Stimulated activated CD8-positive, alpha-beta memory T cell treated with anti-CD3 and anti-CD28 coated beads, Interleukin-4, amount 100 ng/mL, for 24 hours (primary cell): ENCODE results near the gene C19orf33.

Source experiments
- DNase-seq: peaks from one replicate; pipeline ENCODE4 v3.0.0-alpha.2; 2020; ENCODE audit warnings: low read depth

The C19orf33 gene

GRCh38 chr19:38280030-38280921 is 23.8 kb upstream of the C19orf33 start:
- no peak for DNase-seq

- DNase-seq: no peak
Observed at GRCh38 chr19:38281811-38282566, 22.1 kb upstream of the C19orf33 start.

DNA sequence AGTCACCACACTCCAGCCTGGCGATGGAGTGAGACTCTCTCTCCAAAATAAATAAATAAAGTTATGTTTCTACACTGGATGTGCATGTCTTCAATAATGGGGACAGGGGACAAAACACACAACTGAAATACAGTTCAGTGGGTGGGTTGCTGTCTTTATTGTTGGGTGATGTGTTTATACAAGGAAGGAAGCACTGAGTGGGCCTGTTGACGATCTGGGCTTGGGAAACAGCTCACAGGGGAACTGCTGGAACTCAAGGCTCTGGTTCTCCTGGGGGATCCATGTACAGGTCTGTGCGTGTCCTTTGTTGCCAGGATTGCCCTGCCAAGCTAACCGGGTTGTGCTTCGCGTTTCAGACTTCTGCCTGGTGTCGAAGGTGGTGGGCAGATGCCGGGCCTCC is 20.8 kb upstream of the C19orf33 start:
- no peak for DNase-seq

DNA sequence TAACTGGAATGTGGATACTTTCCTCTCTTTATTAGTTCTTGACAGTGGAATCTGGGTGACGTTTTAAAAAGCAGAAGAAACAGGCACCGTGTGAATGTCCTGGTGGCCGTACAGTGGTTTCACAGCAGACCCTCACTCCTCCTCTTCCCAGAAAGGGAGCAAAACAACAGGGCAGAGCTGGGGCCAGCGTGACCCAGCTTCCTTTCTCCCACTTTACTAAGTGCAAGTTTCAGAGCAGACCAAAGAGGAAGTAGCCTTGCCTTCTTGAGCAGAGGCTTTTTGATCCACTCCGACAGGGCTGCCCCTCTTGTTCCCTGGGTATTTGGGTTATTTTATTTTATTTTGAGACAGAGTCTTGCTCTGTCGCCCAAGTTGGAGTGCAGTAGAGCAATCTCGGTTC is 19.6 kb upstream of the C19orf33 start:
- DNase-seq: no peak

DNA sequence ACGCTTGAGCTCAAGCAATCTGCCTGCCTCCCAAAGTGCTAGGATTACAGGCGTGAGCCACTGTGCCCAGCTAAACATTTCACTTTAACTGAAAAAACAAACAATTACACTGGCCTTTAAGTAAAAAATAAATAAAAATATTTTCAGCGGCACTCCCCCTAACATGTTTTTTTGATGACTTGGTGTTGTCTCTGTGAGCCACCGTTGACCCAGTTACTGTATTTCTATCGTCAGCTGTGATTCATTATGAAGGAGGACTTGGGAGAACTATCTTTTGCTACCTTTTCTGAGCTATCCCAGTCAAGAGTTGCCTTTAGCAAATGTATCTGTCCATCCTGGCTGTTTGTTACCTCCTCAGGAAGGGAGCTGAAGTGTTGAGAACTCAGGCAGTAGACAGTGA is 18.5 kb upstream of the C19orf33 start:
- no peak for DNase-seq

DNA sequence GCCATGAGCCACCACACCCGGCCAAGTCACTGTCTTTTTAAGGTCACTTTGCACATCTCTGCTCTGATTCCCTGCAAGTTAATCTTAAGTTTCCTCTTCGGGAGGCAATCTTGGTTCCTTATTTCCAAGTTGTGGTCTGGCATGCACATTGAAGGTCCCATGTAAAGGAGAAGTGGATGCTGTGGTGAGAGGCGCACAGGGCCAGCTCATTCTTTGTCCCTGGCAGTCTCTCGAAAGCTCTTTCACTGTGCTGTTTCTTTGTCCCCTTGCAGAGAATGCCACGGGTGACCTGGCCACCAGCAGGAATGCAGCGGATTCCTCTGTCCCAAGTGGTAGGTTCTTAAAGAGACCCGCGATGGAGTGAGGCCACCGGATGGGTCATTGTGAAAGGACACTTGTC is 16.4 kb upstream of the C19orf33 start:
- no peak for DNase-seq

DNA sequence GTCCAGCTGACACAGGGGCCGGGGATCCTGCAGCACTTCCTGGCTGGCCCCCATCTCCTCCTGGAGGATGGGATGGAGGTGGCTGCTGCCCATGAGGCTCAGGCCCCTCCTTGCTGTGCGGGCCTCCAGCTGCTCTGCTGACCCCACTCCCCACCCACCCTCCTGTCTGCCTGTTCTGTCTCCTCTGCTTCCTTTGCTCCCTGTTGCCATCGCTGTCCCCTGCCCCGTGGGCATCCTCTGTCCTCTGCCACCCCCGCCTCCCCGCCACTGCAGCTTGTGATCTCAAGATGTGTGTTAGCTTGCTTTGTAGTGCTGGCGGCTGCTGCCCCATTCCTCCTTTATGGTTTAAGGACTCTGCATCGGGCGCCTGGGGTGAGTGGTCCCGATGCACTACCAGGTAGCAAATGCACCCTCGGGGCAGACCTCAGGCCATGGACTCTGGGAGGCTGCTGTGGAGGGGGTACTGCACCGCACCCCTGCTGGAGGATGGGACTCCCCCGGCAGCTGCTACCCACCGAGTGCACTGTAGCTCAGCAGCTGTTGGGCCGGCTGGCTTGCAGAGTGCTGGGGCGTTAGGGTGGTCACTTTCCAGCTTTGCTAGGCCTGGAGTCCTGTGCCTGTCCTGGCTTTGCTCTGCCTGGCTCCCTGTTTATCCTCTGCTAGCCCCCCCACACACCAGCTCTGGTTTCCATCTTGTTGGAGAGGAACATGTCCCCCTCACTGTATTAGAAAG is 15.8 kb upstream of the C19orf33 start:
- no peak for DNase-seq

- no peak for DNase-seq
Observed at GRCh38 chr19:38289955-38290354, 14.1 kb upstream of the C19orf33 start.

GRCh38 chr19:38290631-38291147 is 13.4 kb upstream of the C19orf33 start:
- DNase-seq: no peak

- no peak for DNase-seq
Observed at GRCh38 chr19:38291855-38292254, 12.2 kb upstream of the C19orf33 start.

- no peak for DNase-seq
Observed at GRCh38 chr19:38293281-38293680, 10.8 kb upstream of the C19orf33 start.

- no peak for DNase-seq
Observed at GRCh38 chr19:38294090-38294489, 10.0 kb upstream of the C19orf33 start.

- no peak for DNase-seq
Observed at GRCh38 chr19:38298821-38299680, 5.0 kb upstream of the C19orf33 start.

DNA sequence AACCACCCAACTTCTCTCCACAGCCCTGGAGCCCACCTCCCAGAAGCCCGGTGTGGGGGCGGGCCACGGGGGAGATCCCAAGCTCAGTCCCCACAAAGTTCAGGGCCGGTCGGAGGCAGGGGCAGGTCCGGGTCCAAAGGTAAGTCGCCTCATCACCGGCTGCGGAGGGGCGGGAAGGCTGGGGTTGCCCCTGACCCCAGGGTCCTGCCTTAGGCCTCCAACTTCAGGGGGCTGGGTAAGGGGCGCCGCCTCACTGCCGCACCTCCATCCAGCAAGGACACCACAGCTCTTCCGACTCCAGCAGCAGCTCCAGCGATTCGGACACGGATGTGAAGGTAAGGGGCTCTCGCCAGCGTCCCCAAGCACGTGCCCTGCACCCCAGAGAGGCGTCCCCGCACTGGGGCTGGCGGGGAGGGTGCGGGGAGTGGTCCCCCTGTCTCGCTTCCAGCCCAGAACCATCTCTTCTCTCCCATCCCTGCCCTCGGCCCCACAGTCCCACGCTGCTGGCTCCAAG is 358 bp downstream of the C19orf33 start:
- no peak for DNase-seq

DNA sequence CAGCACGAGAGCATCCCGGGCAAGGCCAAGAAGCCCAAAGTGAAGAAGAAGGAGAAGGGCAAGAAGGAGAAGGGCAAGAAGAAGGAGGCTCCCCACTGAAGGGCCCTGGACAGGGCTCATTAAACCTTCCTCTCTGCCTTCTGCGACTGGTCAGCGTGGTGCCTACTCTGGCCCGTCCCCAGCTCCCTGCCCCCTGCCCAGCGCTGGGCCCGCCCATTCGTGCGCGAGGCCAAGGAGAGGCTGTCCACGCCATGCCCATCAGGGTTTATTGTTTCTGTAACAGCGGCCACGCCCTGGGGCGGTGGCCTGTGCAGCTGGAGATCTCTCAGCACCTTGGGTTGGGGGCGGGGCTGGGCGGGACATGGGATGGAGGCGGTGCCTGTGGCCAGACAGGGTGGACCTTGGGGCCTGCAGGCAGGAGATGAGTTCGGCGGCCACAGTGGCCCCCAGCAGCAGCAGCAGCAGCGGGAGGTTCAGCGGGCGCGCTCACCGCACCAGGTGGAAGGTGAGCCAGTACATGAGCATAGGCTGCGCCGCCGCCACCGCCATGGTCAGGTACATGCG is 897 bp downstream of the C19orf33 start:
- no peak for DNase-seq

DNA sequence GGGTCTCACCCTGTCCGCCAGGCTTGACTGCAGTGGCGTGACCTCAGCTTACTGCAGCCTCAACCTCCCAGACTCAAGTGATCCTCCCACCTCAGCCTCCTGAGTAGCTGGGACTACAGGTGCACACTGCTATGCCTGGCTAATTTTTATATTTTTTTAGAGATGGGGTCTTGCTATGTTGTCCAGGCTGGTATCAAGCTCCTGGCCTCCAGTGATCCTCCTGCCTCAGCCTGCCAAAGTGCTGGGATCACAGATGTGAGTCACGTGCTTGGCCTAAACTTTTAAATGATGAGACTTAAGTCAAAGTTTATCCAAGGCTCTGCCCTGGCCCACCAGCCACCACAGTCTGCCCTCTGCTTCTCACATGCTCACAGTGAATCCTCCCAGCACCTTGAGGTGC is 2.2 kb downstream of the C19orf33 start:
- DNase-seq: no peak

- DNase-seq: no peak
Observed at GRCh38 chr19:38307076-38307475, 3.0 kb downstream of the C19orf33 start.

DNA sequence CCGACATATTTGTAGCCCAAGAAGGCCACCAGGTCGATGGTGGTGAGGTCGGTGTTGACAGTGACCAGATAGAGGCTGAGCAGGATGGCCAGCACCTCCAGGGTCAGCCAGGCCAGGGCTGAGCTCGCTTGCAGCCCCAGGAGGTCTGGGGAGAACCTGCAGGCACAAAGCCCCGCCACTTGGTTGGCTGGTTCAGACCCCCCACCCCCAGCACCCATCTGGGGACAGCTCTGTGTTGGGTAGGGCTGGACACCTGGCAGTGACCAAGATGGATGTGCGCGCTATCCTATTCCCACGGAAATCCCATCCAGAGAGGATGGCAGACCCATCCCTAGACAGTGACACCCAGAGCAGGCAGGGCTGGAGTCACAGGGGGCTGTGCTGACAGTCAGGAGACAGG is 3.5 kb downstream of the C19orf33 start:
- no peak for DNase-seq

DNA sequence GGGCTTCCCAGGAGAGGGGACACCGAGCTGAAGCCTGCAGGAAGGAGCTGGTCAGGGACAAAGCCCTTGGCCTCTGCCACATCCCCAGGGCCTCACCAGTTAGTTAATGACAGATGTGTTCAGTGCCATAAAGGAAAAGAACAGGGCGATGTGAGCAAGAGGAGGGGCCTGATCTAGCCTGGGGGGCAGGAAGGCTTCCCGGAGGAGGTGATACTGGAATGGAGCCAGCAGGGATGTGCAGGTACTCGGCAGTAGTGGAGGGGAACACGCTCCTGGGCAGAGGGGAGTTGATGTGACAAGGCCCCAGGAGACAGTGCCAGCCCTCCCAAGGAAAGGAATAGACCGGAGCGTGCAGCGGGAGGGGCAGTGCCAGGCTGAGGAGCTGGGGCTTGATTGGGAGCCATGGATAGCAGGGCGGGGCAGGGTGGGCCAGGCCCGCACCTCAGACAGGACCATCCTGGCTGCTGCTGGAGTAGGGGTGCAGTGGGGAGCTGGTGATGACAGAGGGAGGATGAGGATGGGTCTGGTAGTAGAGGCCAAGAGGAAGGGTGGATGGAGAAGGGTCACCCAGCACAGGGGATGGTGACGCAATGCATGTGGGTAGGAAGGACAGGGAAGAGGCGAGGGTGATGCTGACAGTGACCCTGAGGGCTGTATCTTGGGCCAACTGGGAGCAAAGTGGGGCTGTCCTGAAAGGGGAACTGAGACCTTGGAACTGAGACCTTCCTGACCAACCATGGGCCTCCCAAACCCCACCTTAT is 4.1 kb downstream of the C19orf33 start:
- DNase-seq: no peak
